Activated naive CD8-positive, alpha-beta T cell treated with anti-CD3 and anti-CD28 coated beads for 36 hours (primary cell): ENCODE results near the gene ZBTB7C. TPM values are rescaled to one million over a fixed set of nuclear protein-coding genes. Genes with fewer than 3 reads are reported as not detected.

Experiments used
- DNase-seq: peaks from one replicate; pipeline ENCODE4 v3.0.0; 2021
- H3K27ac Mint-ChIP-seq: one replicate; pipeline ENCODE4 v1.8.0; 2022; ENCODE audit warnings: mild to moderate bottlenecking, moderate library complexity, mixed read lengths
- H3K27me3 Mint-ChIP-seq: one replicate; pipeline ENCODE4 v1.8.0; 2022; ENCODE audit warnings: mild to moderate bottlenecking, mixed read lengths
- H3K36me3 Mint-ChIP-seq: one replicate; pipeline ENCODE4 v1.8.0; 2021; ENCODE audit warnings: mild to moderate bottlenecking, mixed read lengths
- H3K4me1 Mint-ChIP-seq: one replicate; pipeline ENCODE4 v1.8.0; 2021; ENCODE audit warnings: mixed read lengths
- H3K4me3 Mint-ChIP-seq: one replicate; pipeline ENCODE4 v1.8.0; 2022; ENCODE audit warnings: mild to moderate bottlenecking, moderate library complexity, mixed read lengths
- H3K9me3 Mint-ChIP-seq: one replicate; pipeline ENCODE4 v1.8.0; 2022; ENCODE audit warnings: mixed read lengths
- total RNA-seq, 2 experiments: library from RNA; stranded (reverse); gene quantifications; one replicate each; pipeline ENCODE4 v1.2.3, GENCODE V29; 2021

ZBTB7C gene
- total RNA-seq, 2 experiments from 2014 or later, result not detected

DNA sequence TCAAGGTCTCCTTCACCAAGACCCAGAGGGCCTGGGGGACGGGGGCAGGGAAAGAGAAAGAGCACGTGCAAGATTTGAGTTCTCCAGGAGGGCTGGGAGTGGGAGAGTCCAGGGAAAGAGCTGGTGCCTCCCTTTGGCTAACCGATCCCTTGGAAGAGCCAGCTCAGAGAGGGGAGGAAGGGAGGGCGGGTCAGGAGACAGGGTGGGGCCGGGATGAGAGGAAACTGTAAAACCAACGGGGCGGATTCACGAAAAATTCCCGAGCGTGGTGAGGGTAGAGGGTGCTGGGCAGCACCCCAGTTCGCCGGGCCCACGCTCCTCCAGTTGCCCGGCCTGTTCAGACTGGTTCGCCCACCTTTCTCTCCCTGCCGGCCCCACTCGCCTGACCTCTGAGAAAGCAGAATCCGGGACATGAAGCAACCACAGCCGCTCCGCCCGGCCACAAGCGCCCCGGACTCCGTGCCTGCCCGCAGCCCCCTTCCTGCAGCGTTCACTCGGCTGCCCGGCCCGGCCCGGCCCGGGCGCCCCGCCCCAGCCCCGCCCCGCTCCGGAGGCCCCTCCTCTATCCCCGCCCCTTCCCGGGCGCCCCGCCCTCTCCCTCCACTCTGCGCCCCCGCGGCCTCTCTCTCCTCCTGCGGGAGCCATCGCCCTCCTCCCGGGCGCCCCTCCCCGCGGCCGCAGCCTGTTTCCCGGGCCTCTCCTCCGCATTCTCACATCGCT, 247.8 kb downstream of the ZBTB7C start:
- peak overlapping the region; percentile 58 for H3K4me3 Mint-ChIP-seq
- peaks cover 34% of the 10 kb centered on the region for H3K27me3 Mint-ChIP-seq
- H3K9me3 Mint-ChIP-seq, result no peaks in the 10 kb centered on the region
- no peaks in the 10 kb centered on the region for H3K4me1 Mint-ChIP-seq
- peak; percentile 64 for DNase-seq
- no peaks in the 10 kb centered on the region for H3K36me3 Mint-ChIP-seq
- no peak overlapping the region for H3K27ac Mint-ChIP-seq

DNA sequence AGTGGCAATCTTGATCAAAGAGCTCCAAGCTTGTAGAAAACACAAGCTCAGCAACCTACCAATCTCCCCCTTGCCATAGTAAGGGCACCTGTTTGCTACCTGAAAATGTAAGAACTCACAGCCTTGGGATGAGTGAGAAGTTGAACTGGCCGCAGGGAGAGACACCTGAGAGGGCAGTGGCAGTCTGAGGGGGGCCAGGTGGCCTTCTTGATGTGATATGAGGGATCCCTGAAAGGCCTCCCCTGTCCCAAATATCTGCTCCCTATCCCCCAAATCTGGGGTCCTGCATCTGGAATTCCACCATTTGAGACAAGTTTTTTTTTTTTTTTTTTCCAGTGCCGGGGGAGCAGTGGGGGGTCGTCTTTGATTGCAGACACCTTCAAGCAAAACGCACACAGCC, 248.6 kb downstream of the ZBTB7C start:
- H3K27me3 Mint-ChIP-seq, result peaks cover 37% of the 10 kb centered on the region
- no peaks in the 10 kb centered on the region for H3K36me3 Mint-ChIP-seq
- no peaks in the 10 kb centered on the region for H3K9me3 Mint-ChIP-seq
- H3K4me1 Mint-ChIP-seq, result no peaks in the 10 kb centered on the region
- no peak overlapping the region for H3K27ac Mint-ChIP-seq
- H3K4me3 Mint-ChIP-seq, result peak overlapping the region; percentile 12
- no peak for DNase-seq

DNA sequence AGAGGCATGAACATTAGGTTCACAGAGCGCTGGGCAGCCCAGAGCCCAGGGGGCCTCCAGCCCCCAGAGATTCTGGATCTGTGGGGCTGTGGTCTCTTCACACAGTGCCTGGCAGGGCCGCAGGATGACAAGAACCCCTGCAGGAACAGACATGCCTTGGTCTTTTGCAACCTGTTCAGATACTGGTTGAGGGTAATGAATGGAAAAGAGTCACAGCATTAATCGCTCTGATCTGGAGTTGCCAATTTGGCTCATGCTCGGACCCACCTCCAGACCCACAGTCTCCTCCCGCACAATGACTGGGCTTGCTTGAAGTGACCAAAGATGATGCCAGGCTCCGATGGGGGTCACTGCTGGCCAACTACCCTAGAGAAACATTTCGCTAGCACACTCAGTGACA, 249.4 kb downstream of the ZBTB7C start:
- DNase-seq, result no peak
- H3K4me3 Mint-ChIP-seq, result no peak overlapping the region
- H3K9me3 Mint-ChIP-seq, result no peaks in the 10 kb centered on the region
- peaks cover 33% of the 10 kb centered on the region for H3K27me3 Mint-ChIP-seq
- H3K36me3 Mint-ChIP-seq, result no peaks in the 10 kb centered on the region
- no peaks in the 10 kb centered on the region for H3K4me1 Mint-ChIP-seq
- H3K27ac Mint-ChIP-seq, result no peak overlapping the region

DNA sequence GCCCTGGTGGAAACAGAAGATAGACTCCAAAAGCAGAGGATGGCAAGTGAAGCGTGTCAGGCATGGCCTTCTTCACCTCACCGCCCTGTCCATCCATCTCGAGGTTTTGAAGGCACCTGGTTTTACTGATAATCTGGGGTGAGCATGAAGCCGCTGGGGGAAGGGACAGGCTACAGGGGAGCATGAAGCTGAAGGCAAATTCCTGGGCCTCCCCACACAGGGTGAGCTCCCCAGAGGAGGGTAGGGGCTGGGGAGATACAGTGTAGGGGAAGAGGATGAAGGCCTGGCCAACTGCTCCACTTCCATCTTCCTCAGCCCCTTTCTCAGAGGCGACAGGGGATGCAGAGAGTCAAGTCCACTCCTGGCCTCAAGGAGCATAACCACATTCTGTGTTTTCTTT, 250.5 kb downstream of the ZBTB7C start:
- H3K27me3 Mint-ChIP-seq, result peaks cover 33% of the 10 kb centered on the region
- no peak overlapping the region for H3K4me3 Mint-ChIP-seq
- H3K27ac Mint-ChIP-seq, result no peak overlapping the region
- no peaks in the 10 kb centered on the region for H3K36me3 Mint-ChIP-seq
- no peaks in the 10 kb centered on the region for H3K4me1 Mint-ChIP-seq
- H3K9me3 Mint-ChIP-seq, result no peaks in the 10 kb centered on the region
- DNase-seq, result no peak

DNA sequence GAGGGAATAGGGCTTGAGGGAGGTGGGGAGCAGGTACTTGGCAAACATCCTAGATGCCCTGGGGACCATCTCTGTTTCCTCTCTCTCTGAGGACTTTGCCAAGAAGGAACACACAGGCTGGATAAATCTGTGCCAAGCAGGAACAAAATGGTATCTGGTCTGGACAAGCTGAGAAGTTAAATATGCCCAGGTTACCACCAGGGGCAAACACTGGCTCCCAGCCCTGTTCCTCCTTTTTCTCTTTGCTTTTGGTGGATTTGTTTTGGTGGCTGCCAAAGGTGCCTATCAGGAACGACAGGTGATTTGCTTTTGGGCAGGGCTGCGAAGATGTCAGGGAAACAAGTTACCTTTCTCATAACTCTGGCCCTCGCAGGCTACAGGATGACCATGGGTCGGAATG, 251.2 kb downstream of the ZBTB7C start:
- no peak for DNase-seq
- Mint-ChIP-seq H3K36me3 (no peaks in the 10 kb centered on the region), H3K4me1 (no peaks in the 10 kb centered on the region), H3K9me3 (no peaks in the 10 kb centered on the region), H3K4me3 (no peak overlapping the region), H3K27me3 (peaks cover 33% of the 10 kb centered on the region), H3K27ac (no peak overlapping the region)

DNA sequence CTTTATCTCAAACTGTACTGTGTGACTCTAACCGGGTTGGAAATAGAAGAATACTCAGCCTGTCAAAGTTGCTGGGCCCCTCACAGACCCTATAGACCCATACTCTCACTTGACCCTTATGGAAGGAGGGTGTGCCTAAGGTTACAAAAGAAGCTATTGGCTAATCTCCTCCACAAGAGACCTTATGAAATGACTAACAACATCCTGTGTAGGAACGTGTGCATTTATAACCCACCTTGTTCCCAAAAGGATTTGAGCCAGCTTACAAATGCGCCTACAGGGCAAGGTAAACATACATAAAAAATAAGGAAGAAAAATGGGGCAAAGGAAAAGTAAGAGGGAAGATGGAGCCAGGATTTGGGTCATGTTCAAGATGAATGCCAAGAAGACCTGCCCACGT, 253.3 kb downstream of the ZBTB7C start:
- Mint-ChIP-seq H3K9me3 (no peaks in the 10 kb centered on the region), H3K27ac (no peak overlapping the region), H3K4me3 (no peak overlapping the region), H3K4me1 (no peaks in the 10 kb centered on the region), H3K27me3 (peaks cover 28% of the 10 kb centered on the region), H3K36me3 (no peaks in the 10 kb centered on the region)
- no peak for DNase-seq

DNA sequence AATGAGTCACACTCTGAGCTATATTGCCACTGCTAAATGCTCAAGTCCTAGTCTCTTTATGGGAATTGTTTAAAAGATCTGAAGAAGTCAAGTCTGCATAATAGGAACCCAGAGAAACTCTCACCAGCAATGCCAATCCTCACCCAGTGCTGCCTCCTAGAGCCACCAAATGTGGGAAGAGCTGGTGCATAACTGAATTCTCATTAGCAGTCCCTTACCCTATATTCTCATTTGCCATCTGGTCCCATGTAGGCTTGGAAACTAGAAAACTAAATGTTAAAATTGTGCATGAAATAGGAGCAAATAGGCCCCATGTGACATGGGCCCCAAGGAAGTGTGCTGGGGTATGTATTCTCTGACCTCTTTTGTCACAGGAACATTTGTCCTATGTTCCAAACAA, 254.4 kb downstream of the ZBTB7C start:
- H3K4me3 Mint-ChIP-seq, result no peak overlapping the region
- H3K27ac Mint-ChIP-seq, result no peak overlapping the region
- H3K4me1 Mint-ChIP-seq, result no peaks in the 10 kb centered on the region
- no peaks in the 10 kb centered on the region for H3K36me3 Mint-ChIP-seq
- no peaks in the 10 kb centered on the region for H3K9me3 Mint-ChIP-seq
- H3K27me3 Mint-ChIP-seq, result peaks cover 18% of the 10 kb centered on the region
- no peak for DNase-seq

DNA sequence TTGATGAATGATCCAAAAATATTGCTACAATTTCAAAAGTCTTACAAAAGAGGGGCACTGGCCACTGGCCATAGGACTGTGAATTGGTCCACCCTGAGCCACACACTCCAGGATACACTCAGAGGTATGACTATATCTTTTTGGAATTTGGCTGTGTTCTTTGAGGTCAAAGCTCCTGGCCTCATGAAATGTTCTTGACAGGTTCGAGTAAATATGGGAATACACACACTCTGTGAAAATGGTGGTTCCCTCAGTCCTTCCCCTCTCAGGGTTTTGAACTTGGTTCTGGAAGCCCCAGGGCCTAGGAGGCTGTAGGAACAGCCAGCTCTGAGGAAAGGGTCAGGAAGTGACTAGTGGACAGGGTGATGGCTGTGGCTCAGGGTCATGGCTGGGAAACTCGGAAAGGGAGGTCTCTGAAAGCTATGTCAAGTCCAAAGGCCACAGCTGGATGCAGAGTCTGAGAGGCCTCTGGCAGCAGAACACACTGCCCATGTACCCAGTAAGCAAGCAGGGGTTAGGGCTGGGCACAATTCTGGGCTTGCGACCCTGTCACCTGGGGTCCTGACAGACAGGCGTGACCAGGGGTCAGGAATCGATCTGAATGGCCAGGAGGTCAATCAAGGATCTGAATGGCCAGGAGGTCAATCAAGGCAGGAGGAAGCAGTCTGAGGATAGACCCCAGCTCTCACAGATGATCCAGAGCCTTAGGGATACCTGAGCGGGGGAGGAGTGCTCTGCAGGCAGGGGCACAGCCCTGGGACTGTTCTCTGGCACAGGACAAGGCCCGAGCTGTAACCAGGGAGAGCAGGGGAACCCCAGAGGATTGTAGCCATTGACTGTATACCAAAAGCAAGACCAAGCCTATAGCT, 255.3 kb downstream of the ZBTB7C start:
- H3K27ac Mint-ChIP-seq, result no peak overlapping the region

DNA sequence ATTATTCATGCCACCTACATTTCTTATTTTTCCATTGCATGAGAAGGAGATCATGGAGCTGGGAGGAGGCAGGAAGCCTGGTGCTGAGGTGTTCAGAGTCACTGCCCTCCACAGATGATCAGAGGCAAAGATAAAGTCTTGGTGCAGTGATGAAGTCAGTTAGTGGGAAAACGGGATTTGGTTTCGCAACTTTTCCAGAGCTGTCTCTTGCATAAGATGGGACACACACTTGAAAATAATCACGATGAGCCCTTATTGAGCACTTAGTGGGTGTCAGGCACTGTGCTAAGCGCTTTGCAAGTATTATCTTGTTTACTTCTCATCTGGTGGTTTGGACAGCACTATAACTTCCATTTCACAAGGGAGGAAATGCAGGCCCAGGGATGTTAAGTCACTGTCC, 256.6 kb downstream of the ZBTB7C start:
- Mint-ChIP-seq H3K4me1 (no peaks in the 10 kb centered on the region), H3K9me3 (no peaks in the 10 kb centered on the region), H3K27me3 (peaks cover 9% of the 10 kb centered on the region), H3K27ac (no peak overlapping the region), H3K36me3 (no peaks in the 10 kb centered on the region), H3K4me3 (no peak overlapping the region)
- no peak for DNase-seq

More for the DNA sequence above, 255.3 kb downstream of the ZBTB7C start:
- Mint-ChIP-seq H3K36me3 (no peaks in the 10 kb centered on the region), H3K9me3 (no peaks in the 10 kb centered on the region), H3K27me3 (peaks cover 18% of the 10 kb centered on the region), H3K4me3 (no peak overlapping the region), H3K4me1 (no peaks in the 10 kb centered on the region)
- DNase-seq, result no peak

DNA sequence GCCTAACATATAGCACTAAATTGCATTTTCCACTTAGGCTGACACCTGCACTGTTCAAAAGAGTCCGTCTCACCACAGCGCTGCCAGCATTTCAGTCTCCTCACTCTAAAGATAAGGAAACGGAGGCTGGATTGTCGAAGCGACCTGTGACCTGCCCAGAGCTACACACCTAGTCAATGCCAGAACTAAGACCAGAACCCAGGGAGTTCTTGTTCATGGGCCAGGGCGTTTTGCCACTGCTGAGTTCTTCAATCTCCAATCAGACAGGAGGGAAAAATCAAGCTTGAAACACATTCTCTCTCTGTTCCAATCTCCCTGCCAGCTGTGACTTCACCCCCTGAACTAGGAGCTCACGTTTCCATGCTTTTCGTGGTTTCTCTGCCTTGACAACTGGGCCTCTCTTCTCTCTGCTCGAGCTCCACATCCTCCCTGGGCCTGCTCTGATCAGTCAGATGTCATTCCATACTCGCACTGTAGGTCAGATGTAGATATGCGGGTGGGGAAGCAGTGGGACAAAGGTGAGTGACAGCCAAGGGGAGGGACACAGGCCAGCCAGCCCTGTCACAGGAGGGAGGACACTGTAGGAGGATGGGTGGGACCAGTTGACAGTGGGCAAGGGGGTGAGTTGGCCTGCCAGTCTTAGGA, 257.6 kb downstream of the ZBTB7C start:
- H3K36me3 Mint-ChIP-seq, result no peaks in the 10 kb centered on the region
- no peaks in the 10 kb centered on the region for H3K4me1 Mint-ChIP-seq
- no peak overlapping the region for H3K27ac Mint-ChIP-seq
- H3K4me3 Mint-ChIP-seq, result no peak overlapping the region
- no peaks in the 10 kb centered on the region for H3K9me3 Mint-ChIP-seq
- peaks cover 6% of the 10 kb centered on the region for H3K27me3 Mint-ChIP-seq
- no peak for DNase-seq

DNA sequence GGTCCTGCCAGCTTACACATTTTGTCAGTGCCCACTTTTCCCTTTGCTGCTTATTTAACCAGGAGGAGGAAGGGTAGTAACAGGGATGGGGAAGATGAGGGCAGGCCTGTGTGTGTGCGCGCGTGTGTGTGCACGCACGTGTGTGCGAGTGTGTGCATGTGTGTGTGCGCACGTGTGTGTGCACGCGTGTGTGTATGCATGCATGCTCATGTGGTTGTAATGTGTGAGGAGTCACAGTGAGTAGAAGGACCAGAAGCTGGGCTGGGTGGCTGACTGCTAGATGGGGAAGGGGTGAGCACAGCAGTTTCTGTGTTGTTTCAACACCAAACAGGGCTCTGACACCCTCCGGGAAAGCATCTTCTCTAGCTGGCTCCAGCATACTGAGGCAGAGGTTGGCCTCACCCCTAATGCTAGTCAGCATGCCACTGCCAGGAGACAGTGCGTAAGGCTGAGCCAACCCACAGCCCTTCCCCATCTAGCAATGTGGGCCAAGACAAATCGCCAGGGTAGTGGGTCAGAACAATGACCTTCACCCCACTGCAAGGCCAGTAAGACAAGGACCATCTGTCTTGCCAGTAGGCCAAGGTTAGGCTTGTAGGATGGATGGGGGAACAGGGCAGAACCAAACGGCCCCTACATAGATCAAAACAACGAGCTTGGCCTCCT, 260.0 kb downstream of the ZBTB7C start:
- no peak for DNase-seq
- Mint-ChIP-seq H3K4me1 (no peaks in the 10 kb centered on the region), H3K27me3 (no peaks in the 10 kb centered on the region), H3K36me3 (no peaks in the 10 kb centered on the region), H3K4me3 (no peak overlapping the region), H3K27ac (no peak overlapping the region), H3K9me3 (no peaks in the 10 kb centered on the region)

DNA sequence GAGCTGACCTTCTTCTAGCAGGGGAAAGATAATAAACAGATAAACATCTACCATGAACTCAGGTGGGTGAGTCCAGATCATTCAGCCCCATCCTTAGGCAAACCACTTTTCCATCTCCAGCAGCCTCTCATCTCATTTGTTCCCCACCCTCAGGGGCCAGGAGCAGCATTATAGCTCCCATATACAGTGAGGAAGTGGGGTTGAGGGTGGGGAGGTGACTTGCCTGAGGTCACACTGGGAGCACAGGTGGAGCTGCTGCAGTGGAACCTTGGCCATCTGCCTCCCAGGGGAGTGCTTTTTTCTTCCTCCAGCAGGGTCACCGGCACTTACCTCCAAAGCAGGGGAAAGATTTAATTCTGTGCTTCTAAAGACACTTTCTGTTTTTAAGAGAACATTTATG, 266.2 kb downstream of the ZBTB7C start:
- H3K36me3 Mint-ChIP-seq, result no peaks in the 10 kb centered on the region
- H3K27me3 Mint-ChIP-seq, result peaks cover 16% of the 10 kb centered on the region
- H3K4me1 Mint-ChIP-seq, result no peaks in the 10 kb centered on the region

DNA sequence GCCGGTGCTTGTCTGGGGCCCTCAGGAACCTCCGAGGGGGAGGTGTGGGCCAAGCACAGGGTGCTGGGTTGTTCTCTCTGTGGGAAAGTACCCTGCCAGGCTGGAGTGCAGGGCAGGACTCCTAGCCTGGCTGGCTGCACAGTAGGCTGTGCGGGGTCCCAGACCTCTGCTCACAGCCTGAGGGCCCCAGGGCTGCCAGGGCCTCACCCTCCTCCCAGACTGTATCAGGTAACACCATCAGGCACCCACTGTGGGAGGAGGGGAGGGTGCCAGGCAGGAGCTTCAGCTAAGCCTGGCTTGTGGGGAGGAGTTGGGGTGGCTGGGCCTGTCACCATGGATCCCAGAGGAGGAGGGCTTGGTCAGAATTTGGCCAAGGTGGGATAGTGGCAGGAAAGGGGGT, 266.8 kb downstream of the ZBTB7C start:
- DNase-seq, result no peak
- Mint-ChIP-seq H3K4me3 (no peak overlapping the region), H3K9me3 (no peaks in the 10 kb centered on the region), H3K27ac (no peak overlapping the region), H3K27me3 (peaks cover 22% of the 10 kb centered on the region), H3K36me3 (no peaks in the 10 kb centered on the region), H3K4me1 (peaks cover 5% of the 10 kb centered on the region)

More for the DNA sequence above, 266.2 kb downstream of the ZBTB7C start:
- H3K9me3 Mint-ChIP-seq, result no peaks in the 10 kb centered on the region
- DNase-seq, result no peak
- H3K27ac Mint-ChIP-seq, result no peak overlapping the region
- H3K4me3 Mint-ChIP-seq, result no peak overlapping the region

DNA sequence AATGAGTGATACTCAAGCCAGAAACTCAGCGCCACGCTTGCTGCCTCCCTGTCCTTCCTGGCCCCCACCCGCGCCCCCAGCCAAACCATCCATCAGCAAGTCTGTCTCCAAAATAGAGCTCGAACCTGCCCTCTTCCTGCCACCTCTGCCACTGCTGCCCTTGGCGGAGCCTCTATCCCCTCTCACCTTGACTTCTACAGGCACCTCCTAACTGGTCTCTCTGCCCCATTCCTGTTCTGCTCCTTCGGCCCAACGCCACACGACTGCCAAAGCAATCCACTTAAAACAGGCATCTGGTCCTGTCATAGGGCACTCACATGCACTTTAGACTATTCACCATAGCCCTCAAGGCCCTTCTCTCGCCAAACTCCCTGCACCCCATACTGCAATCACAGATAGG, 268.5 kb downstream of the ZBTB7C start:
- Mint-ChIP-seq H3K9me3 (no peaks in the 10 kb centered on the region), H3K36me3 (no peaks in the 10 kb centered on the region), H3K27me3 (peaks cover 34% of the 10 kb centered on the region), H3K4me3 (no peak overlapping the region), H3K27ac (no peak overlapping the region), H3K4me1 (peaks cover 9% of the 10 kb centered on the region)
- DNase-seq, result no peak
